GM23338 (cell line): Measurements from ENCODE around the gene P2RX7.

ENCODE experiments used
- EZH2 ChIP-seq: fragments of 200-600 bp; sonication (generic); IDR thresholded peaks from one replicate; pipeline ENCODE4 v1.8.0; 2017; ENCODE audit warnings: antibody characterized with exemption, mild to moderate bottlenecking, low read depth; ENCODE audit not compliant: unreplicated experiment
- JUNB ChIP-seq: IDR thresholded peaks from one replicate; pipeline ENCODE4 v1.6.1; 2016; ENCODE audit warnings: antibody characterized with exemption; ENCODE audit not compliant: unreplicated experiment
- POLR2AphosphoS5 ChIP-seq: IDR thresholded peaks from 2 replicates; pipeline ENCODE4 v1.6.1; 2016; ENCODE audit warnings: antibody characterized with exemption, low read depth
- REST ChIP-seq: IDR thresholded peaks from one replicate; pipeline ENCODE4 v1.6.1; 2018; ENCODE audit warnings: antibody characterized with exemption; ENCODE audit not compliant: unreplicated experiment
- TF ChIP-seq, protein P1 (sequence below), 2 experiments: fragments of 200-600 bp in 1 of 2; sonication (generic) in 1 of 2; conservative IDR thresholded peaks; 2 replicates each; pipeline versions ENCODE4 v1.5.1 to v1.6.1; 2016 to 2017; ENCODE audit warnings: antibody characterized with exemption in 2 of 2, low read depth in 2 of 2, mild to moderate bottlenecking in 2 of 2, moderate library complexity in 1 of 2

- TF ChIP-seq REST (no peak), JUNB (no peak), POLR2AphosphoS5 (no peak), EZH2 (no peak)
- TF ChIP-seq, protein P1, sequence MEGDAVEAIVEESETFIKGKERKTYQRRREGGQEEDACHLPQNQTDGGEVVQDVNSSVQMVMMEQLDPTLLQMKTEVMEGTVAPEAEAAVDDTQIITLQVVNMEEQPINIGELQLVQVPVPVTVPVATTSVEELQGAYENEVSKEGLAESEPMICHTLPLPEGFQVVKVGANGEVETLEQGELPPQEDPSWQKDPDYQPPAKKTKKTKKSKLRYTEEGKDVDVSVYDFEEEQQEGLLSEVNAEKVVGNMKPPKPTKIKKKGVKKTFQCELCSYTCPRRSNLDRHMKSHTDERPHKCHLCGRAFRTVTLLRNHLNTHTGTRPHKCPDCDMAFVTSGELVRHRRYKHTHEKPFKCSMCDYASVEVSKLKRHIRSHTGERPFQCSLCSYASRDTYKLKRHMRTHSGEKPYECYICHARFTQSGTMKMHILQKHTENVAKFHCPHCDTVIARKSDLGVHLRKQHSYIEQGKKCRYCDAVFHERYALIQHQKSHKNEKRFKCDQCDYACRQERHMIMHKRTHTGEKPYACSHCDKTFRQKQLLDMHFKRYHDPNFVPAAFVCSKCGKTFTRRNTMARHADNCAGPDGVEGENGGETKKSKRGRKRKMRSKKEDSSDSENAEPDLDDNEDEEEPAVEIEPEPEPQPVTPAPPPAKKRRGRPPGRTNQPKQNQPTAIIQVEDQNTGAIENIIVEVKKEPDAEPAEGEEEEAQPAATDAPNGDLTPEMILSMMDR (conservative IDR thresholded peaks at IDR 0.05; ENCODE audit: low read depth in 2 of 2) = no peak
Measured at GRCh38 chr12:121129811-121130147, 2.9 kb upstream of the P2RX7 start.
